GM12865 (cell line): ENCODE measurements around the gene GINS3.
"Not testable (repeated sequence)": the region's sequence is repeated elsewhere in the genome, so short reads cannot be mapped to it uniquely, and the experiment has no call there.

Source experiments
- DNase-seq: peaks from one replicate; pipeline ENCODE4 v3.0.0; 2010; ENCODE audit warnings: low read depth
- H3K4me3 ChIP-seq: 2 replicates; pipeline ENCODE4 v1.5.1; 2011; ENCODE audit warnings: mild to moderate bottlenecking, low read depth, low read length, control low read depth
- TF ChIP-seq, protein P1 (sequence below): IDR thresholded peaks from 2 replicates; pipeline ENCODE4 v1.5.1; 2011; ENCODE audit warnings: low read length, control low read depth, low read depth, inconsistent platforms; ENCODE audit not compliant: insufficient read depth; ENCODE audit errors: missing control alignments

The GINS3 gene

DNA sequence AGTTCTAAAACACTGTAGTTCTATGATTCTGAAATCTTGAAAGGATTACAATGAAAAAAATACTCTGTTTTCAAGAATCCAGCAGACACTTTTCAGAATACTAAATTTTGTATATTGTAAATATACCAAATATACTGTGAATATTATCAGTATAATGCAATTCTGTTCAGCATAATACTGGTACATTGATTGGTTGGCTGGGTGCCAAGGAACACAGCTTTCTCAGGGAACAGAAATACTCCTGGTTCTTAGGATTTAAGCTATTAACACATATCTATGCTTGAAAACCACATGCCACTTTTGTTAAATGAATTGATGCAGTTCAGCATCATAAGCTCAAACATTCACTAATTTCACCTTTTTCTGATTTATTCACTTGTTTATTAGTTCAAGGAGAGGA, 2.5 kb upstream of the GINS3 start:
- no peak overlapping the region for H3K4me3 ChIP-seq
- TF ChIP-seq, protein P1, sequence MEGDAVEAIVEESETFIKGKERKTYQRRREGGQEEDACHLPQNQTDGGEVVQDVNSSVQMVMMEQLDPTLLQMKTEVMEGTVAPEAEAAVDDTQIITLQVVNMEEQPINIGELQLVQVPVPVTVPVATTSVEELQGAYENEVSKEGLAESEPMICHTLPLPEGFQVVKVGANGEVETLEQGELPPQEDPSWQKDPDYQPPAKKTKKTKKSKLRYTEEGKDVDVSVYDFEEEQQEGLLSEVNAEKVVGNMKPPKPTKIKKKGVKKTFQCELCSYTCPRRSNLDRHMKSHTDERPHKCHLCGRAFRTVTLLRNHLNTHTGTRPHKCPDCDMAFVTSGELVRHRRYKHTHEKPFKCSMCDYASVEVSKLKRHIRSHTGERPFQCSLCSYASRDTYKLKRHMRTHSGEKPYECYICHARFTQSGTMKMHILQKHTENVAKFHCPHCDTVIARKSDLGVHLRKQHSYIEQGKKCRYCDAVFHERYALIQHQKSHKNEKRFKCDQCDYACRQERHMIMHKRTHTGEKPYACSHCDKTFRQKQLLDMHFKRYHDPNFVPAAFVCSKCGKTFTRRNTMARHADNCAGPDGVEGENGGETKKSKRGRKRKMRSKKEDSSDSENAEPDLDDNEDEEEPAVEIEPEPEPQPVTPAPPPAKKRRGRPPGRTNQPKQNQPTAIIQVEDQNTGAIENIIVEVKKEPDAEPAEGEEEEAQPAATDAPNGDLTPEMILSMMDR, result no peak
- DNase-seq, result no peak

DNA sequence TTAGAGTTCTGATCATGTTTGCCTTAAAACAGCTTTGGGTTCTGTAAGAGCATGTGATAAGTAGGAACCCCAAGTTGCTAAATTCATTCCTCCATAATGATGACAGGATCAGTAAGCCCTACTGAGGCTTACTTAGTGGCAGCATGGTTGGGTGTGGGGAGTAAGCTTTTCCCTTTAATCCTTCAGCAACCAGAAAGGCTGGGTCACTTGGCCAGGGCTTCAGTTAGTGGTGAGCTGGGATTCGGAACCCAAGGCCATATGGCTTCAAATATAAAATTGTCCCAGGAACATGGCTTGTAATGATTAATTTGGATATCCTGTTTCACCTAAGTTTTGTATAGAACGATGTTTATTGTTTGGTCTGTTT, 850 bp downstream of the GINS3 start:
- peak; percentile 10 for DNase-seq
- H3K4me3 ChIP-seq, result peak overlapping the region; percentile 81
- TF ChIP-seq, protein P1, result no peak

DNA sequence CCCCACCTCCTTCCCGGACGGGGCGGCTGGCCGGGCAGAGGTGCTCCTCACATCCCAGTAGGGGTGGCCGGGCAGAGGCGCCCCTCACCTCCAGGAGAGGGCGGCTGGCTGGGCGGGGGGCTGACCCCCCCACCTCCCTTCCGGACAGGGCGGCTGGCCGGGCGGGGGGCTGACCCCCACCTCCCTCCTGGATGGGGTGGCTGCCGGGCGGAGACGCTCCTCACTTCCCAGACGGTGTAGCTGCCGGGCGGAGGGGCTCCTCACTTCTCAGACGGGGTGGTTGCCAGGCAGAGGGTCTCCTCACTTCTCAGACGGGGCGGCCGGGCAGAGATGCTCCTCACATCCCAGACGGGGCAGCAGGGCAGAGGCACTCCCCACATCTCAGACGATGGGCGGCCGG, 4.6 kb downstream of the GINS3 start:
- not testable (repeated sequence) for H3K4me3 ChIP-seq, DNase-seq

DNA sequence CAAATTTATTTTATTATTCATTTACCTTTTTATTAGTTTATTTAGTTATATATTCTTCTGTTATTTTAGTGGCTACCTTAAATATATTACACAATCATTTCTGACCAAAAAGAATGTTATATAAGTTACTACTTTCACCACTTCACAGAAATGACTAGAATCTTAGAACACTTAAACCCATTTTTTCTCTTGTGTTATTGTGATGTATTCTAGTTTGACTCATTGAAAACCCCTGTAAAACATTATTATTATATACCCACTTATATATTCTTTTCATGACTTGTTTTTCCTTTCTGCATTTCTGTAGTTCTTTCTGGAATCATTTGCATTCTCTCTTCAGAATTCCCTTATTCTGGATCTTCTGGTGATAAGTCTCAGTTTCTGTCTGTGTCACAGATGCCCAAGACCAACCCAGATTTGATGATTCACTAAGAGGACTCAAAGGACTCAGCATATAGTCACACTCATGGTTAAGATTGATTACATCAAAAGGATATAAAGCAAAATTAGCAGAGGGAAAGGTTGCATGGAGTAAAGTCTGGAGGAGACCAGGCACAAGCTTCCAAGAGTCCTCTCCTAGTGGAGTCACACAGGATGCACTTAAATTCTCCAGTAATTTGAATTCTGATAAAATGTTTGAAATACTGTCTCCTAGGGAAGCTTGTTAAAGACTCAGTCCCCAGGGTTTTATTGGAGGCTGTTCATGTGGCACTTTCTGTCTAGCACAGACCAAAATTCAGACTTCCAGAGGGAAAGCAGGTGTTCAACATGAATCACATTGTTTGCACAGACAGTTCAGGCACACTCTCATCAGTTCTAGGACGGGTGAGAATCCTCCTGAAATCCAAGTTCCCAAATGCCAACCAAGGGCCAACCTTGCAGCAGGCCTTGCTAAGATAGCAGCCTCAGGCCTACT, 7.7 kb downstream of the GINS3 start:
- H3K4me3 ChIP-seq, result no peak overlapping the region
- TF ChIP-seq, protein P1, result no peak
- no peak for DNase-seq

DNA sequence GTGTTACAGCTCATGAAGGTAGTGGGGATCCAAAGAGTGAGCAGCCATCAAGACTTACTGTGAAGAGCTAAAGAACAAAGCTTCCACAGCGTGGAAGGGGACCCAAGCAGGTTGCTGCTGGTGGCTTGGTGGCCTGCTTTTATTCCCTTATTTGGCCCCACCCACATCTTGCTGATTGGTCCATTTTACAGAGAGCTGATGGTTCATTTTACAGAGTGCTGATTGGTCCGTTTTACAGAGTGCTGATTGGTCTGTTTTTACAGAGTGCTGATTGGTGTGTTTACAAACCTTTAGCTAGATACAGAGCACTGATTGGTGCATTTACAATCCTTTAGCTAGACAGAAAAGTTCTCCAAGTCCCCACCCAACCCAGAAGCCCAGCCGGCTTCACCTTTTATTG, 9.0 kb downstream of the GINS3 start:
- not testable (repeated sequence) for H3K4me3 ChIP-seq, DNase-seq

DNA sequence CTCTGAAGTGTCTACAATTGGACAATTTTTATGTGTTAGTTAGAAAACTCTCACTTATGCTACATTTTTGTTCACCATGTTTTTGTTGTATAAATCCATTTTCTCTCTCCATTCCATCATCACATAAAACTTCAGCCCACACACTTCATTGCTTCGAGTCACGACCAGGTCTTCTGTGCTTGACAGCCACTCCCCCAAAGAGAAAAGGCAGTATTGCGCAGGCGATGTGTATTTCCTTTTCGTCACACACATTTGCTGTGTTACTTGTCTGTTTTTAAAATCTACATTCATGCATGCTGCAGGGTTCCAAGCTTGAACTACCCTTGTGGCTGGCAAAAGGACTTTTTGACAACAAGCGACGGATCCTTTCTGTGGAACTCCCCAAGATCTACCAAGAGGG, 10.5 kb downstream of the GINS3 start:
- DNase-seq, result no peak
- no peak overlapping the region for H3K4me3 ChIP-seq
- TF ChIP-seq, protein P1, result no peak

DNA sequence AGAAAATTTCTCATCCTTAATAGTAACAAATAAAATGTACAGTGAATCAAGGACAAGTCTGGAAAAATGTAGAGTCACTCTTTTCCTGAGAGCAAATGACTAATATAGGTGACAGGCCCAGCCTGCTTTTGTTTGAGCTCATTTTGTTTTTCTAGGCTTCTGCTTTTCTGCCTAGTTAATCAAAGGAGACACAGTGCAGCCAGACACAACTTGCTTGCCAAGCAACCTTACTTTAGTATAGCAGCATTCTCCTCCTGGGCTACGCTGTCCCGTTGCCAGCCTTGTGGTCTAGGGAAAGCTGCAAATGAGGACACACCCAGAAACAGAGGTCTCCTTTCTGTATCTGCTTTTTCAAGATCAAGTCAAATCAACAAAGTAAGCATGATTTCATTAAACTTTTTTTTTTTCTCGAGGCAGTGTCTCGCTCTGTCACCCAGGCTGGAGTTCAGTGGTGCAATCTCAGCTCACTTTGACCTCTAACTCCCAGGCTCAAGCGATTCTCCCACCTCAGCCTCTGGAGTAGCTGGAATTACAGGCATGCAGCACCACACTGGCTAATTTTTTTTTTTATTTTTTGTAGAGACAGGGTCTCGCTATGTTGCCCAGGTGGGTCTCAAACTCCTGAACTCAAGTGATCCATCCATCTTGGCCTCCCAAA, 17.2 kb downstream of the GINS3 start:
- TF ChIP-seq, protein P1, result no peak
- DNase-seq, result no peak
- H3K4me3 ChIP-seq, result no peak overlapping the region

DNA sequence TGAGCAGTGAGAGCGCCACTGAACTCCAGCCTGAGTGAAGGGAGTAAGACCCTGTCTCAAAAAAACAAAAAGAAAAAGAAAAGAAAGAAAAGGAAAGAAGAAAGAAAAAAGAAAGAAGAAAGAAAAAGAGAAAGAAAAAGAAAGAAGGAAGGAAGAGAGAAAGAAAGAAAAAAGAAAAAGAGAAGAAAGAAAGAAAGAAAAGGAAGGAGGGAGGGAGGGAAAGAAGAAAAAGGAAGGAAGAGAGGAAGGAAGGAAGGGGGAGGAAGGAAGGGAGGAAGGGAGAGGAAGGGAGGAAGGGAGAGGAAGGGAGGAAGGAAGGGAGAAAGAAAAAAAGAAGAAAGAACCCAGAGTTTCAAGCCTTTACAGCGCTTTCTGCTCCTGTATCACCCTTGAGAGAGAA, 19.1 kb downstream of the GINS3 start:
- no peak overlapping the region for H3K4me3 ChIP-seq
- TF ChIP-seq, protein P1, result no peak
- no peak for DNase-seq
